Stimulated activated CD4-positive, alpha-beta T cell treated with anti-CD3 and anti-CD28 coated beads, Interleukin-2, amount 100 ng/mL, for 4 hours (primary cell): ENCODE data around the gene MAGEA2.
"Not testable (repeated sequence)": the region's sequence is repeated elsewhere in the genome, so short reads cannot be mapped to it uniquely, and the experiment has no call there.

Source experiments
- DNase-seq: peaks from one replicate; pipeline ENCODE4 v3.0.0-alpha.2; 2020; ENCODE audit warnings: low read depth

MAGEA2 gene, protein sequence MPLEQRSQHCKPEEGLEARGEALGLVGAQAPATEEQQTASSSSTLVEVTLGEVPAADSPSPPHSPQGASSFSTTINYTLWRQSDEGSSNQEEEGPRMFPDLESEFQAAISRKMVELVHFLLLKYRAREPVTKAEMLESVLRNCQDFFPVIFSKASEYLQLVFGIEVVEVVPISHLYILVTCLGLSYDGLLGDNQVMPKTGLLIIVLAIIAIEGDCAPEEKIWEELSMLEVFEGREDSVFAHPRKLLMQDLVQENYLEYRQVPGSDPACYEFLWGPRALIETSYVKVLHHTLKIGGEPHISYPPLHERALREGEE

DNA sequence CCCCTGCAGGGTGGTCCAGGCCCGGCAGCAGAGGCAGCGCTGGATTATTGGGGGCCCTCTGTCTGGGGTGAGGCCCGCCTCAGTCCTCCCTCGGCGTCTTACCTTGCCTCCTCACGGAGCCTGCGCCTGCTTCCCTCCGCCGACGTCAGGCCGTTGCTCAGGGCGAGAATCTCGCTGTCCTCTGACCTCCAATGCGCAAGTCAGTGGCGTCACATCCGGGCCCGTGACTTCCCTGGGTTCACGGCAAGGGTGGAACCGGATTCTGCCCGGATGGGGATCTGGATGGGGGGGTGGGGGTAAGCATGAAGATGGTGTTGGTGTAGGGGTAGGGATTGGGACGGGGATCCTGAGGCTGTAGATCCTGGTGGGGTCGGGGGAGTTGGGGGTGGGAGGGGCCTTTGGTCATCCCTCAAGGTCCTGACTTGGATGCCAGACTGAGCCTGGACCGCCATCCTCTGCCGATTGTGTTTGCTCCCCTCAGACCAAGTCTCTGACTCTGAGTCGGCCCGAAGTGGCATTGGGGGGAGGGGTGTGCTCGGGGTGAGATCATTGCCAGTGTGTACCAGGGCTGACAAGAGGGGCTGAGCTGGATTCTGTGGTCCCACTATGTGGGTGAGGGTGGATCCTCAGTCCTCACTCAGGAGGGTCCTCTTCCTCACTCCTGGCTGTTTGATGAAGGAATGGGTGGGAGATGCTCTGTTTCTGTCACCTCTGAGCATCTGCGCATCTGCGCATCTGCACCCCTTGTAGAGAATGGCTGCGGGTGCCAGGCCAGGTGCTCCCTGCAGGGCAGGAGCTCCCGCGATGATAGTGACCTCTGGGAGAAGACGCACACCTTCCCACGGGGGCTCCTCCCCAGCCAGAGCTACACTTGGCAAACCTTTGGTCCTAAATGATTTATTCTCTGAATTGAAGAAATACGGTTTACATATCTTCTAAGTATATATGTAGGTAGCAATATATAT is at the start of gene MAGEA2:
Gene MAGEA2, minus strand, starts transcription at position 157 of the 965 bp plus-strand sequence. CDS start 2,479 bp downstream, outside the sequence.
- not testable (repeated sequence) for DNase-seq

DNA sequence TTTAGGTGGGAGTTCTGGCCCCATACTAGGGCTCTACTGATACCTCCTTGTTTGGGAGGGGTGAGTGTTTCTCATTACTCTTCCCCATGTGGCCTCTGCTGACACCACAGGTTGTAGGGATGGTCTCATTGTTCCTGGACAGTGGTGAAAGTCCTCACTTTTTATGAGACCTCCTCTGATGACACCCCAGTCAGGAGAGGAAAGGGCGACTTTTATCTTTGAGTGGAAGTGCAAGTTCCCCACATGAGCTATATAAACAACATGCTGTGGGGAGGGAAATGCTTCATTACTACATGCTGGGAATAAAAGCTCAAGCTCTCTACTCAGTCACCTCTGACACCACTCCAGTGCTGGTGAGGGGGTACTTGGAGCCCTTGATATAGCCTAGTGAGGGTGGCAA is 45.3 kb upstream of the MAGEA2 start:
- DNase-seq: no peak

DNA sequence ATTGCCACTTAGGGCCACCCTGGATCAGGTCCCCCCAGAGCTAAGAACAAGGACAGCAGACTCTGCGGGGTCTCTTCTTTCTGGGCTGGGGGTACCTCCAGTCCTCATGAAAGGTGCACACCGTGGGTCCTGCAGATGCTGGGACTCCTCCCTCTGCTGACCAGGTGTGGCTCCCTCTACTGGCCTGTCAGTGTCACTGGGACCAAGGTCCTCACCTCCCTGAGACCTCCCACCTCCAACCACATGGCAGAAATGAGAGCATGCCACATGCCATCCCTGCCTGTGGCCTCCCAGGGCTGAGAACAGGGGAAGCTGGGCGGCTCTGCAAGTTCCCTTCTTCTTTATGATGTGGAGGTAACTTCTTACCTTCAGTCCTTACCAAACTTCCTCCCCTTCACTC is 33.4 kb upstream of the MAGEA2 start:
- not testable (repeated sequence) for DNase-seq

DNA sequence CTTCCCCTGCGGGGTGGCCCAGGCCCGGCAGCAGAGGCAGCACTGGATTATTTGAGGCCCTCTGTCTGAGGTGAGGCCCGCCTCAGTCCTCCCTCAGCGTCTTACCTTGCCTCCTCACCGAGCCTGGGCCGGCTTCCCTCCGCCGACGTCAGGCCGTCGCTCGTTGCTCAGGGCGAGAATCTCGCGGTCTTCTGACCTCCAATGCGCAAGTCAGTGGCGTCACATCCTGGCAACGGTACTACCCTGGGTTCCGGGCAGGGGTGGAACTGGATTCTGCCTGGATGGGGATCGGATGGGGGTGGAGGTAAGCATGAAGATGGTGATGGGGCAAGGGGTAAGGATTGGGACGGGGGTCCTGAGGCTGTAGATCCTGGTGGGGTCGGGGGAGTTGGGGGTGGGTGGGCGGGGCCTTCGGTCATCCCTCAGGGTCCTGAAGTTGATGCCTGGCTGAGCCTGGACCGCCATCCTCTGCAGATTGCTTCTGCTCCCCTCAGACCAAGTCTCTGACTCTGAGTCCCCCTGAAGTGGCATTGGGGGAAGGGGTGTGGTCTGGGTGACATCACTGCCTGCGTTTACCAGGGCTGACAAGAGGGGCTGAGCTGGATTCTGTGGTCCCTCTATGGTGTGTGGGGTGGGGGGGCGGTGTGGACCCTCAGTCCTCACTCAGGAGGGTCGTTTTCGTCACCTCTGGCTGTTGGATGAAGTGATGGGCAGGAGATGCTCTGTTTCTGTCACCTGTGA is 16.1 kb upstream of the MAGEA2 start, which contains the start of gene MAGEA6:
Gene MAGEA6, minus strand, starts transcription at position 141 of the 741 bp plus-strand sequence. CDS start 2,039 bp downstream, outside the sequence.
- not testable (repeated sequence) for DNase-seq

DNA sequence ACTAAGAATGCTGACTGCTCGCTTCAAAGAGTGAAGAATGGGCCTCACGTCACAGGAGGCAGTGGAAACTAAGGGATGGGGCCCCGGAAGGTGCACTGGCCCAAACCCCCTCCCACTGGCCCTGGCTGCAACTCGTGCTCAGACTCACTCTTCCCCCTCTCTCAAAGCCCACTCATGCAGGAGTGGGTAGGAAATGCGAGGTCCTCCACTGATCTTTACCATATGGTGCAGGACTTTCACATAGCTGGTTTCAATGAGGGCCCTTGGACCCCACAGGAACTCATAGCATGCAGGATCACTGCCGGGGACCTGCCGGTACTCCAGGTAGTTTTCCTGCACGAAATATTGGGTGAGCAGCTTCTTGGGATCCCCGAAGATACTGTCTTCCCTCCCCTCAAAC is 12.9 kb upstream of the MAGEA2 start:
- DNase-seq: not testable (repeated sequence)

DNA sequence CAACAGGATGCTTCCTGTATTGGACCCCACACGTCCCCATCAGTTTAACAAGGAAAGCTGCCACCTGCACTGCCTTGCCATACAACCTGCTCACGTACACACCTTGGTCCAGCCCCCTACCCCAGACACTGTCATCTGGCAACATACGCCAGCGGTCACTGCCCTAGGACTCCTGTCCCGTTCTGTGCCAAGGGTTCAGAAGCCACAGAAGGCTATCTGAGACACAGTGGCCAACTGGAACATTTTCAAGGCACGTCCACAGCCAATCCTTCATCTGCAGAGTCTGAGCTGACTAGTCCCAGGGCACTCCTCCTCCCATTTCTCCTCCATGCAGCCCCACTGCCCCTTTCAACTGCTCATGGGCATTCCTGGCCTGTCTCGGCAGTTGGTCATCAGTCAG is 7.9 kb upstream of the MAGEA2 start:
- not testable (repeated sequence) for DNase-seq

DNA sequence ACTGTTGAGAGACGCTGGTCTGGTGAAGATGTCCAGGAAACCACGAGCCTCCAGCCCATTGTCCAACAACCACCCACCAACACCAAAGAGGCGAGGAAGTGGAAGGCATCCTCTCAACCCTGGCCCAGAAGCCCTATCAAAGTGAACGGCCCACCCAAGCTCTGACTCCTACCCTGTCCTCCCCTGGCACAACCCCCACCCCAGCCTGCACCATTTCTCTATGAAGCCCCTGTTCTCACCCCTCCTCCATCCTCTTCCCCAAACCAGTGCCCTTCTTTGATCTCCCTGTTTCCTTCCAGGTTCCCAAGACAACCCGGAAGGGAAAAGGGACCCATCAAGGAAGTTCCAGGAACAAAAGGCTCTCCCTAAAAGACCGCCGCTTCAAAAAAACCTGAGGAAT is 5.9 kb upstream of the MAGEA2 start:
- DNase-seq: not testable (repeated sequence)

DNA sequence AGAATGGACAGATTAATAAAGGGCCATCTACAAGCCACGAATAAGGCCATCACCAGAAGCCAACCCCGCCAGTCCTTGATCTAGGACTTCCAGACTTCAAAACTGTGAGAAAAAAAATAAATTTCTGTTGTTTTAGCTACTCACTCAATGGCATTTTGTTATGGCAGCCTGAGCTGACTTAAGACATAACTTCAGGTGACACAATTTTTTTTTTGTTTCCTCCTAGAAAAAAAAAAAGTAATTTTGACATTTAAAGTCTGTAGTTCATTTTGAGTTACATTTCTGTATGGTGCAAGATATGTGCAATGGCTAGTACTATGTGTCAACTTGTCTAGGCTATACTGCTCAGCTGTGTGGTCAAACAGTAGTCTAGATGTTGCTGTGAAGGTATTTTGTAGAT is 5.3 kb upstream of the MAGEA2 start, which contains the start of gene CSAG3:
Gene CSAG3, plus strand, starts transcription at position 301 of the 400 bp plus-strand sequence.
- not testable (repeated sequence) for DNase-seq

DNA sequence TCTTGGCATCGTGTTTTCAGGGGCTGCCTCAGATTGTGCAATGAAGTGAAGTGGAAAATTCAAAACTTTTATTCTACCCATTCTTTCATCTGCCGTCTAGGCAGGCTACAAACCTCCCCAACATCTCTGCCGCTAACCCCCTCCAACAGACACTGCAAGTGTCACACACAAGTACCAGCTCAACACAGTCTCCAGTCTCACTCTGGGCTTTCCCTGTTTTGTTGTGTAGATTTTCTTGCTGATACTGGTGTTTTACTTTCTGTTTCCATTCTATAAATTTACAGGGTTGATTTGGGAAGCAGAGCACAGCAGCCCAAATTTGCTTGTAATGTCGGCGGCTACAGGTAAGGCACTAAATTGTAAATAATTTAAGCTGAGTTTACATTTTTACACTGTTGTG is 1.2 kb upstream of the MAGEA2 start:
- DNase-seq: not testable (repeated sequence)

DNA sequence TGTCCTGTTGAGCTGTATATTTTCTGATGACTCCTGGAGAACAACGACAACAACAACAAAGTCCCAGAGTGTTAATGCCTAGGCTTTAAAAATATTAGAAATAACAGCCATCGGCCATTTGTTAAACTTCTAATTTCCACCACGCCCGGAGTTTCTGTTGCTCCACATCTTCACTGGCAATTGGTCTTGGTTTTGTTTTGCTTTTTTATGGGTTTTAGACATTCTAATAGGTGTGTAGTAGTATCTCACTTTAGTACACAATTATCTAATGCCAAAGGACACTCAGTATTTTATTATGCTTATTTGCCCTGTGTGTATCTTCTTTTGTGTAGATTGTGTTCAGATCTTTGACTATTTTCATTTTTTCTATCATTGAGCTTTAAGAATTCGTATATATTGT is 15.1 kb downstream of the MAGEA2 start:
- DNase-seq: no peak

DNA sequence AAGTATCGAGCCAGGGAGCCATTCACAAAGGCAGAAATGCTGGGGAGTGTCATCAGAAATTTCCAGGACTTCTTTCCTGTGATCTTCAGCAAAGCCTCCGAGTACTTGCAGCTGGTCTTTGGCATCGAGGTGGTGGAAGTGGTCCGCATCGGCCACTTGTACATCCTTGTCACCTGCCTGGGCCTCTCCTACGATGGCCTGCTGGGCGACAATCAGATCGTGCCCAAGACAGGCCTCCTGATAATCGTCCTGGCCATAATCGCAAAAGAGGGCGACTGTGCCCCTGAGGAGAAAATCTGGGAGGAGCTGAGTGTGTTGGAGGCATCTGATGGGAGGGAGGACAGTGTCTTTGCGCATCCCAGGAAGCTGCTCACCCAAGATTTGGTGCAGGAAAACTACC is 17.1 kb downstream of the MAGEA2 start:
- not testable (repeated sequence) for DNase-seq

DNA sequence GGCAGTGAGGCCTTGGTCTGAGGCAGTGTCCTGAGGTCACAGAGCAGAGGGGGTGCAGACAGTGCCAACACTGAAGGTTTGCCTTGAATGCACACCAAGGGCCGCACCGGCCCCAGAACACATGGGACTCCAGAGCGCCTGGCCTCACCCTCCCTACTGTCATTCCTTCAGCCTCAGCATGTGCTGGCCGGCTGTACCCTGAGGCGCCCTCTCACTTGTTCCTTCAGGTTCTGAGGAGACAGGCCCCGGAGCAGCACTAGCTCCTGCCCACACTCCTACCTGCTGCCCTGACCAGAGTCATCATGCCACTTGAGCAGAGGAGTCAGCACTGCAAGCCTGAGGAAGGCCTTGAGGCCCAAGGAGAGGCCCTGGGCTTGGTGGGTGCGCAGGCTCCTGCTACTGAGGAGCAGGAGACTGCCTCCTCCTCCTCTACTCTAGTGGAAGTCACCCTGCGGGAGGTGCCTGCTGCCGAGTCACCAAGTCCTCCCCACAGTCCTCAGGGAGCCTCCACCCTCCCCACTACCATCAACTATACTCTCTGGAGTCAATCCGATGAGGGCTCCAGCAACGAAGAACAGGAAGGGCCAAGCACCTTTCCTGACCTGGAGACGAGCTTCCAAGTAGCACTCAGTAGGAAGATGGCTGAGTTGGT is 17.7 kb downstream of the MAGEA2 start:
- DNase-seq: no peak

DNA sequence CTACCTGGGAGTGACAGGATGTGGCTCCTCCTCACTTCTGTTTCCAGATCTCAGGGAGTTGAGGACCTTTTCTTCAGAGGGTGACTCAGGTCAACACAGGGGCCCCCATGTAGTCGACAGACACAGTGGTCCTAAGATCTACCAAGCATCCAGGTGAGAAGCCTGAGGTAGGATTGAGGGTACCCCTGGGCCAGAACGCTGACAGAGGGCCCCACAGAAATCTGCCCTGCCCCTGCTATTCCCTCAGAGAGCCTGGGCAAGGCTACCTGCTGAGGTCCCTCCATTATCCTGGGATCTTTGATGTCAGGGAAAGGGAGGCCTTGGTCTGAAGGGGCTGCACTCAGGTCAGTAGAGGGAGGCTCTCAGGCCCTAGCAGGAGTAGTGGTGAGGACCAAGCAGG is 18.5 kb downstream of the MAGEA2 start:
- no peak for DNase-seq

DNA sequence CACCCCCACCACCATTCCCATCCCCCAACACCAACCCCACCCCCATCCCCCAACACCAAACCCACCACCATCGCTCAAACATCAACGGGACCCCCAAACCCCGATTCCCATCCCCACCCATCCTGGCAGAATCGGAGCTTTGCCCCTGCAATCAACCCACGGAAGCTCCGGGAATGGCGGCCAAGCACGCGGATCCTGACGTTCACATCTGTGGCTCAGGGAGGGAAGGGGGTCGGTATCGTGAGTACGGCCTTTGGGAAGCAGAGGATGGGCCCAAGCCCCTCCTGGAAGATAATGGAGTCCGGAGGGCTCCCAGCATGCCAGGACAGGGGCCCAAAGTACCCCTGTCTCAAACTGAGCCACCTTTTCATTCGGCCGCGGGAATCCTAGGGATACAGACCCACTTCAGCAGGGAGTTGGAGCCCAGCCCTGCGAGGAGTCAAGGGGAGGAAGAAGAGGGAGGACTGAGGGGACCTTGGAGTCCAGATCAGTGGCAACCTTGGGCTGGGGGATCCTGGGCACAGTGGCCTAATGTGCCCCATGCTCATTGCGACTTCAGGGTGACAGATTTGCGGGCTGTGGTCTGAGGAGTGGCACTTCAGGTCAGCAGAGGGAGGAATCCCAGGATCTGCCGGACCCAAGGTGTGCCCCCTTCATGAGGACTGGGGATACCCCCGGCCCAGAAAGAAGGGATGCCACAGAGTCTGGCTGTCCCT is 19.3 kb downstream of the MAGEA2 start:
- not testable (repeated sequence) for DNase-seq

DNA sequence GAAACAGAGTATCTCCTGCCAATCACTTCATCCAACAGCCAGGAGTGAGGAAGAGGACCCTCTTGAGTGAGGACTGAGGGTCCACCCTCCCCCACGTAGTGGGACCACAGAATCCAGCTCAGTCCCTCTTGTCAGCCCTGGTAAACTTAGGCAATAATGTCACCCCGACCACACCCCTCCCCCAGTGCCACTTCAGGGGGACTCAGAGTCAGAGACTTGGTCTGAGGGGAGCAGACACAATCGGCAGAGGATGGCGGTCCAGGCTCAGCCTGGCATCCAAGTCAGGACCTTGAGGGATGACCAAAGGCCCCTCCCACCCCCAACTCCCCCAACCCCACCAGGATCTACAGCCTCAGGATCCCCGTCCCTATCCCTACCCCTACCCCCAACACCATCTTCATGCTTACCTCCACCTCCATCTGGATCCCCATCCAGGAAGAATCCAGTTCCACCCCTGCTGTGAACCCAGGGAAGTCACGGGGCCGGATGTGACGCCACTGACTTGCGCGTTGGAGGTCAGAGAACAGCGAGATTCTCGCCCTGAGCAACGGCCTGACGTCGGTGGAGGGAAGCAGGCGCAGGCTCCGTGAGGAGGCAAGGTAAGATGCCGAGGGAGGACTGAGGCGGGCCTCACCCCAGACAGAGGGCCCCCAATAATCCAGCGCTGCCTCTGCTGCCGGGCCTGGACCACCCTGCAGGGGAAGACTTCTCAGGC is 20.2 kb downstream of the MAGEA2 start, which contains the start of the genes CSAG1 and MAGEA12:
Gene CSAG1, minus strand, starts transcription at position 461 of the 715 bp plus-strand sequence. CDS start 1,261 bp downstream, outside the sequence.
Gene MAGEA12, plus strand, starts transcription at position 497 of the 715 bp plus-strand sequence. CDS start 2,405 bp downstream, outside the sequence.
- DNase-seq: no peak

DNA sequence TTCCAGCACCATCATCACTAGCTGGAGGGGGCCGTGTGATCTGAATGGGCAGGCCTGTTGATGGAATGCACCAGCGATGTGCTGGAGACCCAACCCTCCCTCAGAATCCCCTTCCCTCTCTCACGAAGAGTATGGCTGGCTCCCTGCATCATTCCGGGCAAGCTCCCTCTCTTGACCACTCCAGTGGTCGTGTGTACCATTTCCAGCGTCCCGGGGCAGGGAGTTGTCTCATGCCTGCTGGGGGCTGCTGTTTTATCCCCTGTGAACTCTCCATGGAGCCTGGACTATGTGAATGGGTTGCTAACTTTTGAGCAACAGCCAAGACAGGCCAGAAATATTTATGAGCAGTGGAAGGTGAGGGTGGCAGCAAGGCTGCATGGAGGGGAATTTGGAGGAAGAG is 28.2 kb downstream of the MAGEA2 start:
- no peak for DNase-seq

DNA sequence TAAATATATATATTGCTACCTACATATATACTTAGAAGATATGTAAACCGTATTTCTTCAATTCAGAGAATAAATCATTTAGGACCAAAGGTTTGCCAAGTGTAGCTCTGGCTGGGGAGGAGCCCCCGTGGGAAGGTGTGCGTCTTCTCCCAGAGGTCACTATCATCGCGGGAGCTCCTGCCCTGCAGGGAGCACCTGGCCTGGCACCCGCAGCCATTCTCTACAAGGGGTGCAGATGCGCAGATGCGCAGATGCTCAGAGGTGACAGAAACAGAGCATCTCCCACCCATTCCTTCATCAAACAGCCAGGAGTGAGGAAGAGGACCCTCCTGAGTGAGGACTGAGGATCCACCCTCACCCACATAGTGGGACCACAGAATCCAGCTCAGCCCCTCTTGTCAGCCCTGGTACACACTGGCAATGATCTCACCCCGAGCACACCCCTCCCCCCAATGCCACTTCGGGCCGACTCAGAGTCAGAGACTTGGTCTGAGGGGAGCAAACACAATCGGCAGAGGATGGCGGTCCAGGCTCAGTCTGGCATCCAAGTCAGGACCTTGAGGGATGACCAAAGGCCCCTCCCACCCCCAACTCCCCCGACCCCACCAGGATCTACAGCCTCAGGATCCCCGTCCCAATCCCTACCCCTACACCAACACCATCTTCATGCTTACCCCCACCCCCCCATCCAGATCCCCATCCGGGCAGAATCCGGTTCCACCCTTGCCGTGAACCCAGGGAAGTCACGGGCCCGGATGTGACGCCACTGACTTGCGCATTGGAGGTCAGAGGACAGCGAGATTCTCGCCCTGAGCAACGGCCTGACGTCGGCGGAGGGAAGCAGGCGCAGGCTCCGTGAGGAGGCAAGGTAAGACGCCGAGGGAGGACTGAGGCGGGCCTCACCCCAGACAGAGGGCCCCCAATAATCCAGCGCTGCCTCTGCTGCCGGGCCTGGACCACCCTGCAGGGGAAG is 39.5 kb downstream of the MAGEA2 start, which contains the start of gene MAGEA2B:
Gene MAGEA2B, plus strand, starts transcription at position 814 of the 973 bp plus-strand sequence. CDS start 2,479 bp downstream, outside the sequence.
- DNase-seq: not testable (repeated sequence)

DNA sequence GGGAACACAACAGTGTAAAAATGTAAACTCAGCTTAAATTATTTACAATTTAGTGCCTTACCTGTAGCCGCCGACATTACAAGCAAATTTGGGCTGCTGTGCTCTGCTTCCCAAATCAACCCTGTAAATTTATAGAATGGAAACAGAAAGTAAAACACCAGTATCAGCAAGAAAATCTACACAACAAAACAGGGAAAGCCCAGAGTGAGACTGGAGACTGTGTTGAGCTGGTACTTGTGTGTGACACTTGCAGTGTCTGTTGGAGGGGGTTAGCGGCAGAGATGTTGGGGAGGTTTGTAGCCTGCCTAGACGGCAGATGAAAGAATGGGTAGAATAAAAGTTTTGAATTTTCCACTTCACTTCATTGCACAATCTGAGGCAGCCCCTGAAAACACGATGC is 40.4 kb downstream of the MAGEA2 start:
- not testable (repeated sequence) for DNase-seq
